Stimulated activated CD8-positive, alpha-beta memory T cell treated with anti-CD3 and anti-CD28 coated beads, Interleukin-4, amount 100 ng/mL, for 4 hours (primary cell): ENCODE results near the gene KRTAP5-6.
"Not testable (repeated sequence)": the region's sequence is repeated elsewhere in the genome, so short reads cannot be mapped to it uniquely, and the experiment has no call there.

Experiments
- DNase-seq, 2 donors: peaks; one replicate each; pipeline ENCODE4 v3.0.0-alpha.2; 2020; ENCODE audit warnings: low read depth in 2 of 2, low spot score in 1 of 2

The KRTAP5-6 gene

DNA sequence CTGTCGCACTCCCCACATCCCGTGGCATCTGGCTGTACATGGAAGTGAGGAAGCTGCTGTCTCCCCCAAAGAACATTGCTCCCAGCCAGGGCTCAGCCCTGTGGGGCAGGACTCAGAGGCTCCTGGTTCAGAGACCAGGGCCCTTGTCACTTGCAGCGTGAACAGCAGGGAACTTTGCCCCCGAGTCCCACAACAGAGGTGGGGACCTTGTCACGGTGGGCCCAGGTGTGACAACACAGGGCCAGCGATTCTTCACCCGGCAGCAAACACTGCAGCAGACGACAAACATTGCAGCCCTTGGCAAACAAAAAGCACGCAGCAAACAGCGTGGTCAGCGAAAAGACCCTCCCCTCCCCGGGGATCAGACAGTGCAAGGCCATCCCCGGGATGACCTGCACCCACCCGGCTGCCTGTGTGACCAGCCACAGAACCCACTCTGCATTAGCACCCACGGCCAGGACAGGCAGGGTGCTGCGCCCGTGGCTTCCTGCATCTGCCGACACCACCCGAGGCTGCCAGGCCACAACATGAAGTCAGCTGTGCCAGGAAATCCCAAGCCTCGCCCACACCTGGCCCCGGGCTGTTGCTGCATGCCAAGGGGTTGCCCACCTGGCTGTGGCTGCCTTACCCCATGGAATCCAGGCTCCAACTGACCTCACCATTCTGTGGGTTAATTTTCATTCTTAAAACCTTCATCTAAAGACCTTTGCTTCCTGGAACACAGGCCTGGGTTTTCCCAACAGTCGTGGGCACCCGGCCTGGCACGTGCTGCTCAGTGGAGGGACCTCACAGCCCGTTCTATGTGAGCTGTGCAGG is 35.3 kb upstream of the KRTAP5-6 start:
- DNase-seq = not testable (repeated sequence)

DNA sequence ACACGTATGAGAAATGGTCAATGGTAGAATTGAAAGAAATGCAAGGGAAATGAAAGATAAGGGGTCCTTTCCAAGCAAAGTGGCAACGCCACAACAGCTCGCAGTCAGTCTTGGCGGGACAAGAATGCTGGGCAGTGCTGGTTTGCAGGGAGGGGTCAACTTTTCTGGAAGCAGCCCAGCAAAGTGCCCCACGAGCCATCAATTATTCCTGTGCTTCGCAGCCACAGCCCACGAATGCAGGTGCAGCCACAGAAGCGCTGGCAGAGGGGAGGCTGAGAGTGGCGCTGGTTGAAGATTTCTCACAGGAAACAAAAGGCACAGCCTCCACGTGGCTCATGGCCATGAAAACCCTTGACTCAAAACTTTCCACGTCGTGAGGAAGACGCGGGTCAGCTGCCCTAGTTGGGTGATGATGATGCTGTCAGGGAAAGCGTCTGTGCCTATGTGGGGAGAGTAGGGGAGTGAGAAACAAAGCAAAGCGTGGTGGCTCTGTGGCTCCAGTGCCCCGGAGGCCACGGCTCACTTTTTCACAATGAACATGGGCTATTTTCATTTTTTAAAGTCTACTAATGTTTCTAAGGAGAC is 34.2 kb upstream of the KRTAP5-6 start:
- not testable (repeated sequence) for DNase-seq

DNA sequence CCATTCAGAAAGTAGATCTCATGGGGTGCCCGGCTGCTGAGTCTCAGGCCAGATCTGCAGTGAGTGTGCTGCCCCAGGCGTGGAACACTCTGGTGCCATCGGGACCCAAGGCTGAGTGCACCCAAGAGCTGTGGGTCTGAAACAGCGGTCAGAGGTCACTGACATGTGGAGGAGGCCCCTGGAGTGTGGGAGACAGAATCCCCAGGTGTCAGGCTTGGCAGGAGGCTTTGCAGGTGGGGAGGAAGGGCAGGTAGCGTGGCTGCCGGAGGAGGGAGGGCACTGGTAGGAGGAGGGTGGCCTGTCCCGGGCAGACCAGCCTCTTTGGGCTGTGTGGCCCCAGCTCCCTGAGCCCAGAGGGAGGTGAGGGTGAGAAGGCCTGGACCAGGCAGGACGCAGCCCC is 31.7 kb upstream of the KRTAP5-6 start:
- no peak for DNase-seq

DNA sequence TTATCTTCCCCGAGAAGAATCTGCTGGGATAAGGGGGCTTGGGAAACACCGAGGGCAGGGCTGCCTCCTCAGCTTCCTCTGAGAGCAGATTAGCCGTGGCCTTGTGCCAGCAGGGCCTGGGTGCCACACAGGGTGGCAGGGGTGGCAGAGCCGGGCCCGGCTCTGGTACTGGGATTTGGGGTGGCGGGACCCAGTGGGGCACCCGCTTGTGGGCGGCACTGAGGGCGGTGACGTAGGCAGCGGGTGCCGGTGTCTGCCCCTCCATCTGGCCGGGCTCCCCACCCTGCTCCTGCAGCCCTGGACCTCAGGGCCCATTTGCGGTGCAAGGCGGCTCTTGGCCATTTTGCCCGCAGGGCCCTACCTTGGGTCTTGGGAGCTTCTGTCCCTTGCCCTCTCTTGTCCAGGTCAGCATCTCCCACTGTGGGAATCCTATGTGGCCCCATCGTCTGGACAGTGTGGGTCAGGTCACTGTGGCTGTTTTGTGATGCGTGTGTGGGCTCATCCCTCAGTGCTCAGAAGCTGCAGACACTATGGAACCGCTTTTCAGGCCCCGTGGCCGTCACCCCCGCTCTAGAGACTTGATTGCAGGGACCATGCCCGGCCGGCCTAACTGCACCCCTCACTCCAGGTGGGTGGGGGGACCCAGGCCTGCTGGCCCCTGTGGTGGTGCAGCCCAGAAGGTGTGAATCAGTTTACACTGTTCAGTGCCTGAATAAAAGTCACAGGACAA is 29.7 kb upstream of the KRTAP5-6 start:
- DNase-seq = no peak

DNA sequence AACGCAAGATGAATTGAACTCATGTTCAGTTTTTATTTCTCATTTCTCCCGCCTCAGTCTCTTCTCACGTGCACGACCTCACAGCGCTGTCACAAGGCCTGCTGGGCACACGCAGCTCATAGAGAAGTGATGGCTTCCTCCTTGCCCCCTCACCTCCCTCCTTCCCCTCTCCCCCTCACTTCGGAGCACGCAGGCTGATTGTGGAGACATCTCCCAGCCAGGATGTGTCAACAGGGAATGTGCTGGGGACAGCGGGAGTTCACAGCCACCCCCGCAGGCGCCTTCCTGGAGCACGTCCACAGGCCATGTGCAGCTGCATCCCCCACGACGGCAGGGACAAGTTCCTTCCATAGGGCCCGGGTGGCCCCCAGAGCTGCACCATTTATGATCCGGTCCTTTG is 29.1 kb upstream of the KRTAP5-6 start:
- no peak for DNase-seq

DNA sequence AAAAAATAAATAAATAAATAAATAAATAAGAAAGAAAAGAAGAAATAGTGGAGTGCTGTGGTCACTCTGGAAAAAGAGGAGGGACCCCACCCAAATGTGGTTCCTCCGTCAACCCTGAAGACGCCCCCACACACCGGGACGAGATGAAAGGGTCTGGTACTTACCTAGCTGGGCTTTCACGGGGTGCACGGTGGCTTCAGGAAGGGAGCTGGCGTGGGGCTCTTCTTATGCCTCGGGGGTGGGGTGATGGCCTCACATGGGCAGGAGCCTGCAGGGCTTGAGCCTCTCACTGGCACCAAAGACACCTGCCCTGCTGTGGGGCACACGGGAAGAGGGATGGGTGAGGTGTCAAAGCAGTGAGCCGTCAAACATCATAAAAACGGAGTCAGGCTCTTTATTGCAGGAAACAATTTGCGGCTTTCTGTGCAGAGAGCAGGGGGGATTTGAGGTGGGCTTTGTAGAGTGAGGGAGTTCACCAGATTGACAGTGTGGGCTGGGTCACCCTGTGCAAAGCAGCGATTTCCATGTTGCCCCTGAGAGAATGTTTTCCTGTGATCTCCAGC is 28.0 kb upstream of the KRTAP5-6 start:
- DNase-seq = no peak

DNA sequence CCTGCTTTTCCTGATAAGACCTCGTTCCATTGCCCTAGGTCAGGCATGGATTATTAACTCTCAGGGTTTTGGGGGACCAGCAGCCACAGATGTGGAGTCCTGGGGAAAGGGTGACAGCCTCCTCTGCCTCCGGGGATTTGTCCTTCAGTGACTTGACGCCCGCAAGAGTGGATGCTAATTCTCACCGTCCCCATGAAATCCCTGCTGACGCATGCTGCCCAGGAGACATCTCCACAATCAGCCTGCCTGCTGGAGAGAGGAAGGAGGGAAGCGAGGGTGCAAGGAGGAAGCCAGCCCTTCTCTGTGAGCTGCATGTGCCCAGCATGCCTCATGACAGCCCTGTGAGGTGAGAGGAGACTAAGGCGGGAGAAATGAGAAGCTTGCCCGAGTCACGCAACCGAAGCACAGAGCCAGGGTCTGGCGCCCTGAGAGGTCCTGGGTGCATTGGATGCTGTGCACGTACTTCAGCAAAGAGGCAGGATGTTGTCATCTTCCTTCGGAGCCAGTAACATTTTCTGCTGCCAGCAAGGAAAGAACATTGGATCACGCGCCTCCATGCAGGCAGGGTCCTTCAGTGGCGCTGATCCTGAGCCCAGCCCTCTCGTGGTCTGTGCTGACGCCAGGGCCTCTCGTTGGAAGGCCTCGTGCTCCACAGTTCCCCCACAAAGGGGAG is 27.3 kb upstream of the KRTAP5-6 start:
- no peak for DNase-seq

DNA sequence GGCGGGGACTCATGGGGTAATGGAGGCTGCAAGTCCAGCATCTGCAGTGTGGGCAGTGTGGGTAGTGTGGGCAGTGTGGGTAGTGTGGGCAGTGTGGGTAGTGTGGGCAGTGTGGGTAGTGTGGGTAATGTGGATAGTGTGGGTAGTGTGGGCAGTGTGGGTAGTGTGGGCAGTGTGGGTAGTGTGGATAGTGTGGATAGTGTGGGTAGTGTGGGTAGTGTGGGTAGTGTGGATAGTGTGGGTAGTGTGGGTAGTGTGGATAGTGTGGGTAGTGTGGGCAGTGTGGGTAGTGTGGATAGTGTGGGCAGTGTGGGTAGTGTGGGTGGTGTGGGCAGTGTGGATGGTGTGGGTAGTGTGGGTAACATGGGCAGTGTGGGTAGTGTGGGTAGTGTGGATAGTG is 26.5 kb upstream of the KRTAP5-6 start:
- DNase-seq = not testable (repeated sequence)

DNA sequence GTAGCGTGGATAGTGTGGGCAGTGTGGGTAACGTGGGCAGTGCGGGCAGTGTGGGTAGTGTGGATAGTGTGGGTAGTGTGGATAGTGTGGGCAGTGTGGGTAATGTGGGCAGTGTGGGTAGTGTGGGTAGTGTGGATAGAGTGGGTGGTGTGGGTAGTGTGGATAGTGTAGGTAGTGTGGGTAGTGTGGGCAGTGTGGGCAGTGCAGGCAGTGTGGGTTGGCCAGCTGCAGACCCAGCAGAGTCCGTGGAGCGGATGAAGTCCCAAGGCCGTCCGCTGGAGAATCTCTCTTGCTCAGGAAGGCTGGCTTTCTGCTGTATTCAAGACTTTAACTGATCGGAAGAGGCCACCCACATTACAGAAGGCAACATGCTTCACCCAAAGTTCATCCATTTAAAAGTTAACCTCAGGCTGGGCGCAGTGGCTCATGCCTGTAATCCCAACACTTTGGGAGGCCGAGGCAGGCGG is 26.1 kb upstream of the KRTAP5-6 start:
- no peak for DNase-seq

DNA sequence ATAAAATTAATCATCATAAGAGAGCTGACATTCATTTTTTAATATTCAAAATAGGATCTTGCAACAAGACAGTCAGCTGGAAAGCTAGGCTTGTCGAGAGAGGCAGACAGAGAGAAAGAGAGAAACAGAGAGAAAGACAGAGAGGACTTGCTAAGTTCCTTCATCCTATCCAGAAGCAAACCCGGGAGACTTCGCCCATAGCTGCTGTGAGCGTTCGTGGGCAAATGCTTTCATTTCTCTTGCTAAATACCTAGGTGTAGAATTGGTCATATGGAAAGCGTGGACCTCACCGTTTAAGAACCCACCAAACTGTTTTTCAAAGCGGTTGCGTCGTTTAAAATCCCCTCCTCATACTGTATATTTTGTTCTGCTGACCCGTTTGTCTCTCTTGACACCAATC is 25.3 kb upstream of the KRTAP5-6 start:
- no peak for DNase-seq

DNA sequence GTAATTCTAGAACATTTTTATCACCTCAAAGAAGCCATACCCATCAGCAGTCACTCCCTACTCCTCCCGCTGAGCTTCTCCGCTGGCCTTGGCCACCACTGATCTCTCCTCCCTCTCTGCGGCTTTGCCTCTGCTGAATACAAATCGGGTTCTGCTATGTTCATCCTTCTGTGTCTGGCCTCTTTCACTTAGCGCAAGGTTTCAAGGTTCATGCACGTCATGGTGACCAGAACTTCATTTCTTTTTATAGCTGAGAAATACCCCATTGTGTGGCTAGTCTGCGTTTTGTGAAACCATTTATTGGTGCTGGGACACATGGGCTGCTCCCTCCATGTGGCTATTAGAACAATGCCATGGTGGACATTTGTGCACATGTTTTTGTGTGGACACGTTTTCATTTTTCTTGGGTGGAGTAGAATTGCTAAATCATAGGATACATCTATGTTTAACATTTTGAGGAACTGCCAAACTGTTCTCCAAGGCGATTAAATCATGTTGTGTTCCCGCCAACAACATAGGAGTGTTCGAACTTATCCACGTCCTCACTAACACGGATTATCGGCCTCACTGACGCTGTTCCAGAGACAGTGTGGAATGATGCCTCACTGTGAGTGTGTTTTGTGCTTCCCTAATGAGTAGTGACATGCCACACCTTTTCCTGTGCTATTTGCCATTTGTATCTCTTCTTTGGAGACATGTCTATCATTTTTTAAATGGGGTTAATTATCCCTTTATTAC is 24.2 kb upstream of the KRTAP5-6 start:
- no peak for DNase-seq

DNA sequence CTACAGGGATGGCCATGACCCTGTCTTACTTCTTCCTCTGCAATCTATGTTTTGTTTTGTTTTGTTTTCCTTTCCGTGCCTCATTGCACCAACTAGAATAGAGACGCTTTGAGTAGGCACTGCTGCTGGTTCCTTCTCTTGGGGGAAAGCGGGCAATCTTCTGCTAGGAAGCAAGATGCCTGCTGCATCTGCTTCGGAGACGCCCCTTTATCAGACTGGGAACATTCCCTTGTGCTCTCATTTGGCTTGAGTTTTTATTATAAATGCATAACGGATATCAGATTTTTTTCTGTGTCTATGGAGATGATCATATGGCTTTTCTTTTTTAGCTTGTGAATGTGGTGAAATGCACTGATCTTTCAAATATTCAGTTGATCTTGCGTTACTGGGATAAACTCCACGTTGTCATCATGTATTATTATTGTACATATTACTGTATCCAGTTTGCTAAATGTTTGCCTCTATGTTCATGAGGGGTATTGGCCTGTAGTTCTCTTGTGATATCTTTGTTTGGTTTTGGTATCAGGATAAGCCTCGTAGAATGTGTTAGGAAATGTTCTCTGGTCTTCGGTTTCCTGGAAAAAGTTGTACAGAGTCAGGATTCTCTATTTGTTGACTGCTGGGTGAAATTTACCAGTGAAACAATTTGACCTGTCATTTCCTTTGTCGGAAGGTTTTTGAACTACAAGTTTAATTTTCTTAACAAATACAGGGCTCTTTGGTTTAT is 23.4 kb upstream of the KRTAP5-6 start:
- DNase-seq = no peak

DNA sequence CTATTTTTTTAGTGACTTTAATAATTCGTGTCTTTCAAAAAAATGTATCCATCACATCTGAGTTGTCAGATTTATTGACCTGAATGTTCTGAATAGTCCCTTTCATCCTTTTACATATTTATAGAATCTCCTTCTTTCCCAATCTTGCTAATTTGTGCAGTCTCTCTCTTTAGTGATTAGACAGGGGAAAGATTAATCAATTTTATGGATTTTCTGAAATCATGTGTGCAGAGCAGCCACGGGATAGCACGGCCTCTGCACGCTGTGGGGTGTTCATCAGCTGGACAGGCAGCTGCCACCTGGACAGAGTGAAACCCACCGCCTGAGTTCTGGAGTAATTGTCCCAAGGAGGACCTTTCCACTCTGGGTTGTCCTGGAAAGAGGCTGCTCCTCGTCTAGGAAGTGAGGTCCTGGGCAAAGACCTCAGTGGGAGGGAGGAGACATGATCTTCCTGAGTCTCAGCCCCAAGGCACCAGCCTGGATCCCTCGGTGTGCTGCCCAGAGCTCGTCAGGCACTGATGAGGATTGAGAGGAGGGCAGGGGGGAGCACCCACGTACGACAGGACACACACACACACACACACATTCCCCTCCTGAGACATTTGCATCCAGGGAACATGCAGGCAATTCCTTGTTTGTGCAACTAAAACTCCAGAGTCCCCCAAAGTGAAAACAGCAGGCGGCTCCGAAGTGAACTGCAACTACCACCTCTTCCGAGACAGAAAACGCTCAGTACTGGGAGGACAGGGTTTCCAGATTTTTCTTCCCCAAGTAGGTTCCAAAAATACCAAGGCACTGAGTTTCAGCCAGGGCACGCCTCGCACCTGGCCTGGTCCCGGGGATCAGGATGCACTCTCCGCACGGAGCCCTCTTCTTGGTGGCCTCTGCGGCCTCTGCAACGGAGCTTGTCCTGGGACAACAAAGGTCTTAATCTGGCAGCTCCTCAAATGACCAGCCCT is 22.5 kb upstream of the KRTAP5-6 start:
- no peak for DNase-seq

DNA sequence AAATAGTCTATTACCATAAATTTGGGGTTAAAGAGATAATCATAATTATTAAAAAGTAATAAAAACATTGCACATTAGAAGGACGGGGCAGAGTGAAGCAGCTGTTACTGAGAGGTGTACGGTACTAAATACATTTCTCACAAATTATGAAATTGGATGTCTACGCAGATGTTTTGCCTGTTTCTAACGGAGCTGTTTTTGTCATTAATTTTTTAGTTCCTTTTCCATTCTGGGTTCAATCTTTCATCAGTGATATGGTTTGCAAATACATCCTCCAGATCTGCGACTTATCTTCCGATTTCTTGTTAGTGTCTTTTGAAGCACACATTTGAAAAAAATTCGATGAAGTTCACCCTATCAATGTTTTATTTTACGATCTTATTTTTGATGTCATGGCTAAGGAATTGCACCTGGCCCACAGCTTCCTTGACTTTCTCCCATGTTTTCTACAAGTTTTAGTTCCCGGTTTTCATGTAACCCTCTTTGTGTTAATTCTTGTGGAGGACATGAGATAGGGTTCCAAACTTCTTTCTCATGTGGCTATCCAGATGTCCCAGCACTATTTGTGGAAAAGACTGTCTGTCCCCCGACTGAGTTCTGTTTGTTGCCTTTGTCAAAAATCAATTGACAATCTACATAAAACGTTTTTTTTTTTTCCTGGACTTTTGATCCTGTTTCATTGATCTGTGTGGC is 21.3 kb upstream of the KRTAP5-6 start:
- no peak for DNase-seq

DNA sequence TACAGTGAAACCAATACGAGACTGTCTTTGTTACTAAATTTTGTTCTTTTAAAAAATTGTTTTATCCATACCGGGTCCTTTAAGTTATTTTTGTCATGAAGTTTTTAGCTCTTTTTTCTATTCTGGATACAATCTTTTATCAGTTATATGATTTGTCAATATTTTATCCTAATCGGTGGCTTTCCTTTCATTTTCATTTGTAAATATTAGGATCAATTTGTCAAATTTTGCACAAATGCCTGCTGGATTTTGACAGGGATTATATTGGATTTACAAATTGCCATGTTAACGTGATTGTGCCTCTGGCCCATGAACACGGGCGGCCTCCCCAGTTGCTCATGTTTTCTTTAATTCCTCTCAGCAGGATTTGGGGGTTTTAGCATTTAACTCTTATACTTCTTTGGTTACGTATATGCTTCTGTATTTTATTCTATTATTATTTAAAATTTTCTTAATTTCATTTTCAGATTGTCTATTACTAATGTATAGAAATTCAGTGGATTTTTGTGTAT is 20.7 kb upstream of the KRTAP5-6 start:
- no peak for DNase-seq

DNA sequence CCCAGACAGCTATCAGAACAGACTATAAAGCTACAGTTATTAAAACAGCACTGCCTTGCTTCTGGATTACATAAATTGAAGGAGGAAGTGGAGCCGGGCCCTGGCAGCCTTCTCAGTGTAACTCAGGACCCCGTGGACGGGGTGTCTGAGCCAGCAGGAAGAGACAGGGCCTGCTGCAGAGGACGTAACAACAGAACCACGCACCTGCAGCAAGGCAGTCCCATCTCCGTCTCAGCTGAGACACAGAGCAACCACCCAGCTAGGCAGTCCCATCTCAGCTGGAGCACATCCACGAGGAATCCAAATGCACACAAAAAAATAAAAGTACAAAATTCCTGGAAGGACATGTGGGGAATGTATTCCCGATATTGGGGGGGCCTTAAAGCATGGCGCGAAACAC is 17.1 kb upstream of the KRTAP5-6 start:
- DNase-seq = no peak

DNA sequence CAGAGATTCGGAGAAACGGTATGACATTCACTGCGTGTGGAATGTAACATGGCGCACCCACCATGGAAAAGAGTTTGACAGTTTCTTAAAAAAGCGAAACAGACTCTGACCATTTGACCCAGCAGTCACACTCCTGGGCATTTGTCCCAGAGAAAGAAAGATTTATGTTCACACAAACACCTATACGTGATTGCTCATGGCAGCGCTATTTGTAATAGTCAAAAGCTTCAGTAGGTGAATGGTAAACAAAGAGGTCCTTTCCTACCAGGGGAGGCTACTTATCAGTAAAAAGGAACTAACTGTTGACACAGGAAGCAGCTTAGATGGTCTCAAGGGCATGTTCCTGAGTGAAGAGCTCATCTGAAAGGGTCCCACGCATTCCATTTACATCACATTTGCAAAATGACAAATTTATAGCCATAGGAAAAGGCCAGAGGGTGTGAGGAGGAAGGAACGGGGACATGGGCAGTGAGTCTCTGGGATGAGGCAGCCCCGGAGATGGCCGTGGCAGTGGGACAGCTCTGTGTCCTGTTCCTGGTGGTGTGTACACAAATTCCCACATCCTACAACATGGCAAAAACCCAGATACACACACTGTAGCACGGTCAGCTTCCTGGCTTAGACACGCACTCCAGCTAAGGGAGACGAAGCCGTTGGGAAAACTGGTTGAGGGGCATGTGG is 14.6 kb upstream of the KRTAP5-6 start:
- DNase-seq = no peak
